DMS 273 treated with DMSO at 0.1 percent for 48 hours (cell line): ENCODE results near the gene FYB1.
"Not testable (repeated sequence)": the region's sequence is repeated elsewhere in the genome, so short reads cannot be mapped to it uniquely, and the experiment has no call there.

Experiments
- DNase-seq: peaks from one replicate; lab custom pipeline; 2025; lab: John Stamatoyannopoulos, UW

FYB1 gene

GRCh38 chr5:39187831-39188731 lies 31.3 kb downstream of the FYB1 start:
- no peak for DNase-seq

- DNase-seq = no peak
These were observed 32.4 kb downstream of the FYB1 start for GRCh38 chr5:39186722-39187539.

GRCh38 chr5:39186289-39186688 lies 33.1 kb downstream of the FYB1 start:
- no peak for DNase-seq

- no peak for DNase-seq
These were observed 33.6 kb downstream of the FYB1 start for GRCh38 chr5:39185761-39186160.

GRCh38 chr5:39179561-39179960 lies 39.8 kb downstream of the FYB1 start:
- DNase-seq = not testable (repeated sequence)

GRCh38 chr5:39178861-39179260 lies 40.5 kb downstream of the FYB1 start:
- no peak for DNase-seq

GRCh38 chr5:39178171-39178570 lies 41.2 kb downstream of the FYB1 start:
- no peak for DNase-seq

GRCh38 chr5:39177631-39177964 lies 41.8 kb downstream of the FYB1 start:
- no peak for DNase-seq

- no peak for DNase-seq
These were observed 42.4 kb downstream of the FYB1 start for GRCh38 chr5:39176759-39177630.

- no peak for DNase-seq
These were observed 43.9 kb downstream of the FYB1 start for GRCh38 chr5:39175273-39175955.

GRCh38 chr5:39173069-39173468 lies 46.3 kb downstream of the FYB1 start:
- DNase-seq = no peak

- no peak for DNase-seq
These were observed 46.8 kb downstream of the FYB1 start for GRCh38 chr5:39172593-39172992.

GRCh38 chr5:39171647-39172046 lies 47.7 kb downstream of the FYB1 start:
- DNase-seq = no peak

- no peak for DNase-seq
These were observed 50.3 kb downstream of the FYB1 start for GRCh38 chr5:39169081-39169480.

- no peak for DNase-seq
These were observed 51.4 kb downstream of the FYB1 start for GRCh38 chr5:39167972-39168342.

- DNase-seq = no peak
These were observed 52.0 kb downstream of the FYB1 start for GRCh38 chr5:39167141-39167971.

GRCh38 chr5:39164529-39165402 lies 54.6 kb downstream of the FYB1 start:
- no peak for DNase-seq

- DNase-seq = no peak
These were observed 55.3 kb downstream of the FYB1 start for GRCh38 chr5:39164016-39164415.

GRCh38 chr5:39161578-39161977 lies 57.8 kb downstream of the FYB1 start:
- DNase-seq = no peak
